T-helper 1 cell (primary cell): ENCODE measurements around the gene EDARADD.

Experiments
- DNase-seq, 5 donors: peaks; one replicate each; pipeline ENCODE4 v3.0.0-alpha.2; 2012 to 2020

EDARADD gene

GRCh38 chr1:236516929-236517704 is 123.0 kb downstream of the EDARADD start:
- peak; percentile 14 to 59 (median 26) for DNase-seq

GRCh38 chr1:236518322-236518721 is 124.2 kb downstream of the EDARADD start:
- no peak for DNase-seq

- DNase-seq: no peak
These were observed 126.4 kb downstream of the EDARADD start for GRCh38 chr1:236520445-236521005.

GRCh38 chr1:236522937-236523703 is 129.0 kb downstream of the EDARADD start:
- no peak for DNase-seq

- peak; percentile 75 to 84 (median 80) for DNase-seq
These were observed 129.6 kb downstream of the EDARADD start, which contains the start of gene LGALS8 for GRCh38 chr1:236523704-236524141. Gene LGALS8, plus strand, starts transcription at chr1:236523982. Its CDS starts 2,089 bp downstream, at chr1:236526071.

GRCh38 chr1:236524142-236524894 is 130.2 kb downstream of the EDARADD start:
- peak; percentile 20 to 82 (median 53) for DNase-seq

GRCh38 chr1:236524895-236525184 is 130.8 kb downstream of the EDARADD start:
- DNase-seq: no peak

- no peak for DNase-seq
These were observed 132.0 kb downstream of the EDARADD start for GRCh38 chr1:236526079-236526478.

- no peak for DNase-seq
These were observed 136.2 kb downstream of the EDARADD start for GRCh38 chr1:236530286-236530685.

GRCh38 chr1:236530959-236531358 is 136.9 kb downstream of the EDARADD start:
- no peak for DNase-seq

- DNase-seq: no peak
These were observed 138.8 kb downstream of the EDARADD start for GRCh38 chr1:236532850-236533249.

- DNase-seq: peak in 1 of 5 donors; percentile 43
These were observed 140.1 kb downstream of the EDARADD start for GRCh38 chr1:236534151-236534651.
